IPS DF 6.9 (cell line): Measurements from ENCODE around the gene FCRL1.
A peak's percentile ranks its signal among the peaks of the same experiment; 100 is the strongest.

Source experiments
- DNase-seq: peaks from one replicate; pipeline ENCODE4 v3.0.0-alpha.2; 2013; ENCODE audit warnings: low read depth, low spot score
- H3K27ac ChIP-seq: one replicate; pipeline ENCODE4 v1.5.1; 2013; ENCODE audit warnings: low read length, control low read depth
- H3K27me3 ChIP-seq: 2 replicates; pipeline ENCODE4 v1.6.1; 2013; ENCODE audit warnings: mild to moderate bottlenecking, low read length; ENCODE audit not compliant: control insufficient read depth, insufficient read depth
- H3K36me3 ChIP-seq: 2 replicates; pipeline ENCODE4 v1.6.1; 2013; ENCODE audit warnings: low read length; ENCODE audit not compliant: control insufficient read depth, insufficient read depth
- H3K4me1 ChIP-seq: 2 replicates; pipeline ENCODE4 v1.6.1; 2013; ENCODE audit warnings: low read length; ENCODE audit not compliant: control insufficient read depth, insufficient read depth
- H3K4me3 ChIP-seq: 2 replicates; pipeline ENCODE4 v1.5.1; 2013; ENCODE audit warnings: mild to moderate bottlenecking, low read length
- H3K9me3 ChIP-seq: 2 replicates; pipeline ENCODE4 v1.6.1; 2013; ENCODE audit warnings: low read length, inconsistent platforms; ENCODE audit not compliant: control insufficient read depth, insufficient read depth
- WGBS: extraction: QIAGEN DNeasy Blood & Tissue Kit; methylation state at CpG from one replicate; pipeline ENCODE4 v1.1.7; 2013; ENCODE audit warnings: mixed read lengths, missing lambda C conversion rate; ENCODE audit not compliant: insufficient read length, insufficient coverage; 5-methylcytosine and 5-hydroxymethylcytosine counted together

FCRL1 gene

DNA sequence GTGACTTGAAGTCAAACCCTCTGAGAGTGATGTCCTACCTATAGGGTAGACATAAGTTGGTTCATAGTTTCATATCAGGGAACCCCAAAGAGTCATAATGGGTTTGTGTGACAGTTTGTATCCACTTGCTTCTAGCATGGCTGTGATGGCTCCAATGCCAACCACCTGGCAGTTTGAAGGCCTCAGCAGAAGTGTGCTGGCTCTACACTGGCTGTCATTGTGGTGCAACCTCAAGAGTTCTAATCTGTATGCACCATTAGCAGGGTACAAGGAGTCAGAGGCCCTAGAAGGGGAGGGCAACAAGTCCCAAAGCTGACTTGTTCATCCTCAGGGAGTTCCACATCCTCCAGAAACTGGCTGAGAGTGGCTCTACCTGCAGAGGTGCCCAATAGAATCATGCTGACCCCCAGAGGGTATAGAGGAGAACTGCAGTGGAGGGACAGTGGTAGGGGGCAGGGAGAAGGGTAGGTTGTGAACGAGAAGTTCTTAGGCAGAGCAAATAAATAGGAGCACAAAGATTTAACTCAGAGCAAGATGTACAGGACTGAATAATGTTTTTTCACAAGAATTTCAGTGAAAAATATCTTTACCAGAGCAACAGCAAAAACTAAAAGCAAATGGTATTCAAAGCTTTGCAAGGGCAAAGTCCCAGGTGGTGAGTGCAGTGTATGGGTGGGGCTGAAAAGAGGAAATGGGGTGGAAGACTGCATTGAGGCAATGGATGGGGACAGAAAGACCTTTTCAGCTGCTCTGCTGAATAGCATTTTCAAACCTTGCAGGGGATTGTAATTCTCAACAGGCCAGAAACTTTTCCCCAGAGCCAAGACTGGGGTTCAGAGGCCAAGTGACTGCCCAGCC is 46.2 kb downstream of the FCRL1 start:
- no peaks in the 10 kb centered on the region for H3K9me3 ChIP-seq
- H3K27ac ChIP-seq, result no peak overlapping the region
- peak; percentile 29 for DNase-seq
- no peaks in the 10 kb centered on the region for H3K4me1 ChIP-seq
- no peak overlapping the region for H3K4me3 ChIP-seq
- WGBS, result no CpG with 5 or more reads among the region's 1 CpG
- H3K27me3 ChIP-seq, result no peaks in the 10 kb centered on the region
- no peaks in the 10 kb centered on the region for H3K36me3 ChIP-seq

DNA sequence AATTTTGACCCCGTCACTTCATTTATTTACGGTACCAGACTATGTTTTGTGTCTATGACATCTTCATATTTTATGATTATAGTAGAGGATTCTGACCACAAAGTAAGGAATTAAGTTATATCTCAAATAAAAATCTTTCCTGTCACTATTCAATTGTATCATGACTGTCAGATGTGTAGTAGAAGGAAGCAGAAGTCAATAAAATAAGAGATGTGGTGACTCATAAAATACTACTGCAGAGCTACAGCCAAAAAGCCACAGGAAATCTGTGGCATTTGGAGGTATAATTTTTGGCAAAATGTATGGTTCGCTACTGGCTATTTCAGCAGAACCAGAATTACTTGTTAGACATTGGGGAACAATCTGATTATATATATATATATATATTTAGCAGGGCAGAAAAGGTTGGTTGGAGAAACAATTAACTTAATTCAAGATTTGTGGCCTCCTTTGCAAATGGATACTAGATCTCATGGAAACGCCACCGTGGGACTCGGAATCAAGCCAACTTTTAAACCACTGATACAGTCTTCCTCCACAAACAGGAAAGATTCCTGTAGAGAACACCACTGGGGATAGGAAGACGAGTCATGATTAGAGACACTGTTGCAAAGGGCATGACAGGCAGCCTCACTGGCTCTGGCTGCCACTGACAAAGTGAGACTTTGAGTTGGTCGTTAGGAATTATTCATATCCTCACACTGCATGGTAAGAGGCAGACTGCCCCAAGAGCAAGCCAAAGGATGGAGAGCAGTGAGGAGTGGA is 48.1 kb downstream of the FCRL1 start:
- DNase-seq, result no peak
- Histone ChIP-seq H3K27ac (no peak overlapping the region), H3K27me3 (no peaks in the 10 kb centered on the region), H3K36me3 (no peaks in the 10 kb centered on the region), H3K4me1 (no peaks in the 10 kb centered on the region), H3K4me3 (no peak overlapping the region), H3K9me3 (no peaks in the 10 kb centered on the region)
- WGBS, result no CpG with 5 or more reads among the region's 8 CpGs

DNA sequence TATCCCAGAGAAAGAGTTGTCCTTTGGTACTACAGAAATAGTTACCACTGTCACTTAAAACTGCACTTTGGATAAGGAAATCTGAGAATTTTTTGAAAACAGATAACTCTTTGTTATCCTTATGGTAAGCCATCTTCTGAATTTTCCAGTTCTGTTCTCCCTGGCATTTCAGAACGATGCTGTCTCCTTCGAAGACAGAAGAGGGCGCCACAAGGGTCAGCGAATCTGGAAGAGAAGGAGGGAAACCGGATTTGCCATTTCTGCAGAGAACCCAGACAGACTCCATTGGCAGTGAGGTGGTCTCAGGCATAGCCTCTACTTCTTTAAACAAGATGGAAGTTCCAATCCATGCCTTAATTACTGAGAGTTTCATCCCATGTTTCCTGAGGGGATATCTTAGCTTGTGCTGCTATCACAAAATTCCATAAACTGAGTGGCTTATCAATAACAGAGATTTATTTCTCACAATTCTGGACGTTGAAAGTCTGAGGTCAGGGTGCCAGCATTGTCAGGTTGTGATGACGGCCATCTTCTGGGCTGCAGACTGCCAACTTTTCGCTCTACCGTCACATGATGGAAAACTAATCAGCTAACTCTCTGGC is 49.4 kb downstream of the FCRL1 start:
- no CpG with 5 or more reads among the region's 9 CpGs for WGBS
- Histone ChIP-seq H3K27me3 (no peaks in the 10 kb centered on the region), H3K27ac (no peak overlapping the region)

DNA sequence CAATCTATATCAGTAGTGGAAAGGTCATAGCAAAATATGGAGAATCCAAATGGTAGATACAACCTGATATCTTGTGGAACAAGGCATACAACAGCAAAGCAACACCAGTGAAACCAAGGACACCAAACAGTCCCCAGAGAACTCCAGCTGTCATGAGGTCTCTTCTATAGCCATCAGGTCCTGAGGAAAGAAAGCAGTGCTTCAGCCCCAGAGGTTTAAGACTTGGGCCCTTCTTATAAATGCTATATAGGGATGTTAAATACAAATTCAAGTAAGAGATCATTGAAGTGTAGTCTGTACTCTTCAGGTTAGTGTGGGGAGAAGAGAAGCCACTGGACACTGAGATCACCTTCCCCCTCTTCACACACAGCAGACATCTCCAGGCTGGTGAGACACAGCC is 53.1 kb downstream of the FCRL1 start:
- H3K27ac ChIP-seq, result no peak overlapping the region
- no peaks in the 10 kb centered on the region for H3K36me3 ChIP-seq
- H3K9me3 ChIP-seq, result no peaks in the 10 kb centered on the region

More for the DNA sequence above, 49.4 kb downstream of the FCRL1 start:
- Histone ChIP-seq H3K4me3 (no peak overlapping the region), H3K4me1 (no peaks in the 10 kb centered on the region), H3K36me3 (no peaks in the 10 kb centered on the region), H3K9me3 (no peaks in the 10 kb centered on the region)
- DNase-seq, result no peak

DNA sequence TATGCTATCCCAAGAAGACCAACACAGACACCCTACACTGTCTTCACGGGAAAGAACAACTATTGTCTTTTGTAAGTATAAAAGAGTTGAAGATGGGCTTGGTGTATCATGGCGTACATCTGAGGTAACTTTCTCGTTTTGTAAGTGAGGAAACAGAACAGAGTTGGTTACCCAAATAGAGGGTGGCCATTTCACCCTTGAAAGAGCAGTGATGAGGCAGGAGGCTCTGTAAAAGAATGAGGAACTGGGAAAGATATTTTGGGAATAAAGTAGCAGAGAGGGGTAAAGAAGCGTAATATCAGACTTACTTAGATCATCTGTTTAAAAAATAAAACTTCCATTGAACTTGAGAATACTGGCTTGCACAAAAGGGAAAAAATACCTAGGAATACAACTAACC is 61.9 kb downstream of the FCRL1 start:
- no CpG with 5 or more reads among the region's 4 CpGs for WGBS
- H3K4me1 ChIP-seq, result peaks cover 2% of the 10 kb centered on the region; the same call in 1 of the 2 replicates

More for the DNA sequence above, 53.1 kb downstream of the FCRL1 start:
- H3K4me3 ChIP-seq, result no peak overlapping the region
- H3K4me1 ChIP-seq, result no peaks in the 10 kb centered on the region
- no peaks in the 10 kb centered on the region for H3K27me3 ChIP-seq
- DNase-seq, result no peak

DNA sequence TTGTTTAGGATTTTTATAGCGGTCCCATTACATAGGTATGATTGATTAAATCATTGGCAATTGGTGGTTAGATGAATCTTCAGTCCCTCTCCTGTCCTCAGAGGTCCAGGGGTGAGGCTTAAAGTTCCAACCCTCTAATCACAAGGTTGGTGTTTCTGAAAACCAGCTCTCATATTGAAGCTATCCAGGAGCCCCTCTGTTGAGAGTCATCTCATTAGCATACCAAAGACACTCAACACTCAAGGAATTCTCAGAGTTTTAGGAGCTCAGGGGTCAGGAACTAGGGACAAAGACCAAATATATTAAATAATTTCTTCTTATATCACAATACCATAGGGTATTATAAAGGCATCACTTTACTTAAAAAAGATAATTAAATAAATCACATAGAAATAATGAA is 66.3 kb downstream of the FCRL1 start:
- DNase-seq, result no peak
- Histone ChIP-seq H3K4me1 (peaks cover 2% of the 10 kb centered on the region; the same call in 1 of the 2 replicates), H3K4me3 (no peak overlapping the region), H3K27me3 (no peaks in the 10 kb centered on the region), H3K36me3 (no peaks in the 10 kb centered on the region), H3K27ac (no peak overlapping the region), H3K9me3 (no peaks in the 10 kb centered on the region)
- WGBS, result no CpG with 5 or more reads among the region's 1 CpG

More for the DNA sequence above, 61.9 kb downstream of the FCRL1 start:
- no peak overlapping the region for H3K27ac ChIP-seq
- H3K9me3 ChIP-seq, result no peaks in the 10 kb centered on the region
- DNase-seq, result no peak
- no peaks in the 10 kb centered on the region for H3K36me3 ChIP-seq
- H3K27me3 ChIP-seq, result no peaks in the 10 kb centered on the region
- H3K4me3 ChIP-seq, result no peak overlapping the region

DNA sequence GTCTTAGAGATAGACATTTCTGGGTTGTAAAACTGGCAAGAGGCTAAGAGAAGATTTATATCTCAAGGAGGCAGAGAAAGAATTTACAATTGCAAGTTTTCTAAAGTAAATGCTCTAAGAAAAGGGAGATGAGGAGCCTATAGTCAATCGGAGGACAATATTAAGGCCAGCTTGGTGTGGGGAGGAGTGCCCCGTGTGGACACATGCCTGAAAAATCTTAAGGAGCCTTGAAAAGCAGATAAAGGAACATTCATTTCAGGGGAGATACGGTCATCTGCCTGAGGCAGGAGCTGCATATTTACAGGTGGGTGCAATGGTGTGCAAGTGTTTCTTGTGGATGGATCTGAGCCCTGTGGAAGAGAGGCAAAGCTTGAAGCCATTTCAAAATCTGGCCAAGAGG is 68.6 kb downstream of the FCRL1 start:
- H3K4me3 ChIP-seq, result no peak overlapping the region
- H3K27ac ChIP-seq, result no peak overlapping the region
- no peaks in the 10 kb centered on the region for H3K36me3 ChIP-seq
- WGBS, result no CpG with 5 or more reads among the region's 3 CpGs
- H3K9me3 ChIP-seq, result no peaks in the 10 kb centered on the region
- H3K27me3 ChIP-seq, result no peaks in the 10 kb centered on the region
- no peak for DNase-seq
- H3K4me1 ChIP-seq, result peaks cover 2% of the 10 kb centered on the region; the same call in 1 of the 2 replicates

DNA sequence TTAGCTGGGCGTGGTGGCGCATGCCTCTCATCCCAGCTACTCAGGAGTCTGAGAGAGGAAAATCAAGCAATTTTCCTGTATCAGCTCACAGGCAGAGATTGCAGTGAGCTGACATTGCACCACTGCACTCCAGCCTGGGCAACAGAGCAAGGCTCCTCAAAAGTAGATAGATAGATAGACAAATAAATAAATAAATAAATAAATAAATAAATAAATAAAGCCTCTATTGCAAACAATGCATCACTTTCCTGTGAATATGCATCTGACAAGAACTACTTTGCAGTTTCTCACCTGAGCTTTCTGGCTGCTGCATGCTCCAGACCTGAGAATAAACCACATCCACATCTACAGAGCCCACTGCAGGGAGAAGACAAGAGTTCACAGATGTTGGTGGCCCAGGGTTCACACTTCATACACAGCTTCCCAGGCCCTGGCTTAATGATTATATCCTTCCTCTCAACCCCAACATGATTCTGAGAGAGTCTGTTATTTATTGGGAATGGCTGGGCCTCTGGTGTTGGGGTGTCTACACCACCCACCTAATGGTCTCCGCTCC is 71.6 kb downstream of the FCRL1 start:
- Histone ChIP-seq H3K9me3 (no peaks in the 10 kb centered on the region), H3K4me3 (no peak overlapping the region), H3K36me3 (no peaks in the 10 kb centered on the region), H3K27me3 (no peaks in the 10 kb centered on the region), H3K27ac (no peak overlapping the region), H3K4me1 (peaks cover under 1% of the 10 kb centered on the region; the same call in 1 of the 2 replicates)
- WGBS, result no CpG with 5 or more reads among the region's 3 CpGs
- no peak for DNase-seq
